ENCODE results near the gene LCN6.

DNA sequence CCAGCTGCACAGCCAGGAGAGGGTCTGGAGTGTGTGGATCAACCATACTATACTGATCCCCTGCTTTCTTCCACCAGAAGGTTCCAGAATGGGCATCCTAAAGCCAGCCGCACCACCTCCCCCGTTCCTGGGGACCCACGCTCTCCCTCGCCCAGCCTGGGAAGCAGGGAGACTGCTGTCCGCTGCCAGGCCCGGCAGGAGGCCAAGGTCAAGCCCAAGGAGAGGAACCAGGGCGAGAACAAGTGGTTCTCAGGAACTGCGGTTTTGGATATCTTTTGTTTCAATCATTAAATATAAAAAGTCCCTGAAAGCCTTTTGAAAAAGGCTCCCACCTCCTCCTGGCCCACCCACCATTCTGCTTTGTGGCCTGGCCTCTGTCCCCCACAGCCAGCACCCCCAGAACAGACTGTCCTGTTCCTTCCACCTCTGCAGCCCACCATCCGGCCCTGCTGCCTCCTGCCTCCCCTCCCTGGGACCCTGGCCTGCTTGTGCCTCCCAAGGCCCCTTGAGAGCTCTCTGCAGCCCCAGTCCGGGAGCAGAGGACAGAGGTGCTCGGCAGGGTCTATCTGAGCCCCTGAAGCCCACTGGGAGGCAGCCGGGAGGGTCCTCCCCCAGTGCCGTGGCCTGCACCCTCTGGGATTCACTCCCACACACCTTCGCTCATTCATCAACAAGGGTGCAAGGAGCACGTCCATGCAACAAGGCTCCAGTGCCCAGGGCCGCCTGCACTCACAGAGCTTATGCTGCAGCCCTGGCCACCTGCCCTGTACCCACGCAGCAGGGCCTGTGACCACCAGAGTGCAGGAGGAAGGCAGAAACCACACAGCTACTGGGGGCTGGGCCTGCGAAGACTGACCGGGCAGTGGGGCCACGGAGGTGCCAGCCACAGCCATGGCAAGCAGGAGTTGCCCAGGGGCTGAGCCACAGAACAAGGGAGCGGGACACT, 614 bp upstream of the LCN6 start:
- TF ChIP-seq, protein P1, sequence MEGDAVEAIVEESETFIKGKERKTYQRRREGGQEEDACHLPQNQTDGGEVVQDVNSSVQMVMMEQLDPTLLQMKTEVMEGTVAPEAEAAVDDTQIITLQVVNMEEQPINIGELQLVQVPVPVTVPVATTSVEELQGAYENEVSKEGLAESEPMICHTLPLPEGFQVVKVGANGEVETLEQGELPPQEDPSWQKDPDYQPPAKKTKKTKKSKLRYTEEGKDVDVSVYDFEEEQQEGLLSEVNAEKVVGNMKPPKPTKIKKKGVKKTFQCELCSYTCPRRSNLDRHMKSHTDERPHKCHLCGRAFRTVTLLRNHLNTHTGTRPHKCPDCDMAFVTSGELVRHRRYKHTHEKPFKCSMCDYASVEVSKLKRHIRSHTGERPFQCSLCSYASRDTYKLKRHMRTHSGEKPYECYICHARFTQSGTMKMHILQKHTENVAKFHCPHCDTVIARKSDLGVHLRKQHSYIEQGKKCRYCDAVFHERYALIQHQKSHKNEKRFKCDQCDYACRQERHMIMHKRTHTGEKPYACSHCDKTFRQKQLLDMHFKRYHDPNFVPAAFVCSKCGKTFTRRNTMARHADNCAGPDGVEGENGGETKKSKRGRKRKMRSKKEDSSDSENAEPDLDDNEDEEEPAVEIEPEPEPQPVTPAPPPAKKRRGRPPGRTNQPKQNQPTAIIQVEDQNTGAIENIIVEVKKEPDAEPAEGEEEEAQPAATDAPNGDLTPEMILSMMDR (conservative IDR thresholded peaks at IDR 0.05; ENCODE audit: low read depth, low read length): no peak
- TF ChIP-seq MAFK (IDR thresholded peaks at IDR 0.05; ENCODE audit: low read depth, low read length) (no peak), RFX5 (IDR thresholded peaks at IDR 0.05; ENCODE audit: low read depth, low read length) (no peak), MXI1 (IDR thresholded peaks at IDR 0.05; ENCODE audit: borderline replicate concordance, low read depth, low read length) (no peak), POLR2A (IDR thresholded peaks at IDR 0.05; ENCODE audit: low read depth, low read length) (no peak)

Measured in IMR-90 (cell line).